ENCODE data around the gene KASH5. TPM values are rescaled to one million over a fixed set of nuclear protein-coding genes. Genes with fewer than 3 reads are reported as not detected.

The KASH5 gene
- total RNA-seq, 1 experiment from 2014 or later, result not detected

GRCh38 chr19:49456326-49456725 lies 68.3 kb downstream of the KASH5 start:
- Mint-ChIP-seq H3K4me3 (no peak overlapping the region), H3K36me3 (ENCODE audit: insufficient read depth in 1 of 3, low read depth in 3 of 3) (peaks cover 17 to 37% (median 31%) of the 10 kb centered on the region in 3 experiments), H3K4me1 (peaks cover 0 to 10% of the 10 kb centered on the region in 2 experiments; a peak in 2 of 4 replicates), H3K27me3 (ENCODE audit: low read depth) (no peaks in the 10 kb centered on the region; the same call in 1 of the 2 replicates), H3K27ac (no peak overlapping the region), H3K9me3 (no peaks in the 10 kb centered on the region; a peak in 1 of 5 replicates)
- Histone ChIP-seq H3K9me3 (ENCODE audit: control insufficient read depth, low read depth, low read length) (no peaks in the 10 kb centered on the region), H3K23ac (ENCODE audit: insufficient read length, low read depth, low read length) (no peak overlapping the region), H4K5ac (ENCODE audit: insufficient read length, low read depth, low read length) (no peak overlapping the region), H3K56ac (ENCODE audit: insufficient read length, low read depth, low read length) (no peak overlapping the region), H3K79me2 (ENCODE audit: insufficient read depth, low read length) (no peaks in the 10 kb centered on the region), H3K14ac (ENCODE audit: insufficient read depth, low read length) (no peak overlapping the region), H3K23me2 (ENCODE audit: insufficient read length, low read depth, low read length, poor library complexity, severe bottlenecking) (peaks cover 5% of the 10 kb centered on the region), H3K4me1 (ENCODE audit: insufficient read depth, low read length) (no peaks in the 10 kb centered on the region), H3K18ac (ENCODE audit: insufficient read length, low read depth, low read length) (no peak overlapping the region), H2BK120ac (ENCODE audit: low read depth, low read length, poor library complexity, severe bottlenecking) (no peak overlapping the region), H3K27me3 (ENCODE audit: insufficient read depth, low read length) (no peaks in the 10 kb centered on the region), H2BK15ac (ENCODE audit: low read depth, low read length) (no peak overlapping the region), H4K91ac (ENCODE audit: insufficient read length, low read depth, low read length) (no peak overlapping the region), H2AK5ac (ENCODE audit: insufficient read length, low read length) (no peak overlapping the region), H4K8ac (replicated peaks; ENCODE audit: insufficient read length, low read depth, low read length) (no peak overlapping the region), H4K20me1 (ENCODE audit: control insufficient read depth, insufficient read depth, insufficient read length) (no peaks in the 10 kb centered on the region), H3T11ph (ENCODE audit: low read length) (no peak overlapping the region), H2BK20ac (ENCODE audit: low read depth, low read length, poor library complexity, severe bottlenecking) (no peak overlapping the region), H3K9ac (ENCODE audit: extremely low read depth, insufficient read length, low read length) (no peak overlapping the region), H2BK12ac (ENCODE audit: insufficient read length, low read depth, low read length) (no peak overlapping the region), H3K4ac (ENCODE audit: low read depth, low read length) (no peak overlapping the region), H3K27ac (ENCODE audit: insufficient read length, low read depth, low read length) (no peak overlapping the region), H3K79me1 (ENCODE audit: insufficient read depth, low read depth, low read length, poor library complexity, severe bottlenecking) (peaks cover 3% of the 10 kb centered on the region), H3K4me2 (ENCODE audit: insufficient read depth, insufficient read length, low read length) (no peak overlapping the region), H2AFZ (ENCODE audit: low read length) (no peak overlapping the region), H2BK5ac (ENCODE audit: insufficient read length, low read length) (no peak overlapping the region)
- no CpG with 5 or more reads among the region's 5 CpGs for whole genome bisulfite sequencing (ENCODE audit: extremely low coverage, insufficient read length, low lambda C conversion rate)
- TF ChIP-seq, protein P1, sequence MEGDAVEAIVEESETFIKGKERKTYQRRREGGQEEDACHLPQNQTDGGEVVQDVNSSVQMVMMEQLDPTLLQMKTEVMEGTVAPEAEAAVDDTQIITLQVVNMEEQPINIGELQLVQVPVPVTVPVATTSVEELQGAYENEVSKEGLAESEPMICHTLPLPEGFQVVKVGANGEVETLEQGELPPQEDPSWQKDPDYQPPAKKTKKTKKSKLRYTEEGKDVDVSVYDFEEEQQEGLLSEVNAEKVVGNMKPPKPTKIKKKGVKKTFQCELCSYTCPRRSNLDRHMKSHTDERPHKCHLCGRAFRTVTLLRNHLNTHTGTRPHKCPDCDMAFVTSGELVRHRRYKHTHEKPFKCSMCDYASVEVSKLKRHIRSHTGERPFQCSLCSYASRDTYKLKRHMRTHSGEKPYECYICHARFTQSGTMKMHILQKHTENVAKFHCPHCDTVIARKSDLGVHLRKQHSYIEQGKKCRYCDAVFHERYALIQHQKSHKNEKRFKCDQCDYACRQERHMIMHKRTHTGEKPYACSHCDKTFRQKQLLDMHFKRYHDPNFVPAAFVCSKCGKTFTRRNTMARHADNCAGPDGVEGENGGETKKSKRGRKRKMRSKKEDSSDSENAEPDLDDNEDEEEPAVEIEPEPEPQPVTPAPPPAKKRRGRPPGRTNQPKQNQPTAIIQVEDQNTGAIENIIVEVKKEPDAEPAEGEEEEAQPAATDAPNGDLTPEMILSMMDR (conservative IDR thresholded peaks at IDR 0.05), result no peak
- no peak for DNase-seq
